H1 (cell line): ENCODE results near the gene HEATR5A. TPM values are rescaled to one million over a fixed set of nuclear protein-coding genes. Genes with fewer than 3 reads are reported as not detected.

Source experiments
- CTCF ChIA-PET: fragments of 300-600 bp; sonication (Branson Sonifier 250); formaldehyde crosslinking; loops from one replicate; lab custom pipeline; 2021; ENCODE audit not compliant: partially characterized antibody; lab: Charles Lee
- POLR2A ChIA-PET: fragments of 300-600 bp; sonication (Branson Sonifier 250); formaldehyde crosslinking; loops from one replicate; lab custom pipeline; 2021; ENCODE audit warnings: inconsistent platforms; ENCODE audit not compliant: partially characterized antibody; lab: Charles Lee
- DNase-seq, 2 experiments: peaks; one replicate each; pipeline versions ENCODE4 v3.0.0 to v3.0.0-alpha.2; 2010 to 2022; ENCODE audit warnings: low spot score in 2 of 2, low read depth in 1 of 2, mixed read lengths in 1 of 2
- FAIRE-seq: peaks from 2 replicates; lab custom pipeline; 2011; peaks lifted over from hg19 to GRCh38; lab: Jason Lieb, UNC
- H2AFZ ChIP-seq: 2 replicates; pipeline ENCODE4 v1.8.1; 2012; ENCODE audit warnings: low read length, inconsistent platforms
- H2AK5ac ChIP-seq: 2 replicates; pipeline ENCODE4 v1.6.1; 2013; ENCODE audit warnings: low read depth, low read length
- H2BK120ac ChIP-seq: replicated peaks from 2 replicates; pipeline ENCODE3; 2013; ENCODE audit warnings: low read depth, low read length, inconsistent platforms
- H2BK12ac ChIP-seq: 2 replicates; pipeline ENCODE4 v1.6.1; 2013; ENCODE audit warnings: low read depth, low read length
- H2BK15ac ChIP-seq: 2 replicates; pipeline ENCODE4 v1.6.1; 2013; ENCODE audit warnings: low read length
- H2BK20ac ChIP-seq: 2 replicates; pipeline ENCODE4 v1.6.1; 2013; ENCODE audit warnings: low read length
- H2BK5ac ChIP-seq: 2 replicates; pipeline ENCODE4 v1.6.1; 2013; ENCODE audit warnings: low read depth, low read length
- H3K14ac ChIP-seq: 2 replicates; pipeline ENCODE4 v1.6.1; 2013; ENCODE audit warnings: inconsistent platforms; ENCODE audit not compliant: insufficient read length
- H3K18ac ChIP-seq: 2 replicates; pipeline ENCODE4 v1.6.1; 2013; ENCODE audit warnings: low read length; ENCODE audit errors: extremely low read depth
- H3K23ac ChIP-seq: 2 replicates; pipeline ENCODE4 v1.6.1; 2013; ENCODE audit warnings: inconsistent platforms; ENCODE audit not compliant: insufficient read length
- H3K23me2 ChIP-seq: 2 replicates; pipeline ENCODE4 v1.6.1; 2013; ENCODE audit warnings: low read depth, low read length
- H3K27ac ChIP-seq: 2 replicates; pipeline ENCODE4 v1.6.1; 2011; ENCODE audit warnings: low read depth, low read length, inconsistent platforms
- H3K27me3 ChIP-seq, 4 experiments: replicated peaks in 1 of 4; 1 replicate in 1 of 4; 2 replicates in 3 of 4; pipeline versions ENCODE4 v1.6.1 to v1.8.1; 2011 to 2013; ENCODE audit warnings: low read length in 3 of 4, mild to moderate bottlenecking in 3 of 4, inconsistent platforms in 2 of 4, mixed read lengths in 2 of 4, moderate library complexity in 1 of 4; ENCODE audit not compliant: control insufficient read depth in 3 of 4, insufficient read depth in 3 of 4; ENCODE audit errors: extremely low read depth in 1 of 4
- H3K36me3 ChIP-seq, 4 experiments: 2 replicates each; pipeline versions ENCODE4 v1.6.1 to v1.8.1; 2011 to 2013; ENCODE audit warnings: mild to moderate bottlenecking in 4 of 4, low read length in 3 of 4, moderate library complexity in 2 of 4, control low read depth in 1 of 4, inconsistent platforms in 1 of 4; ENCODE audit not compliant: insufficient read depth in 4 of 4, control insufficient read depth in 2 of 4
- H3K4ac ChIP-seq: replicated peaks from 2 replicates; pipeline ENCODE3; 2013; ENCODE audit warnings: low read length, low read depth, mixed read lengths, inconsistent platforms; ENCODE audit not compliant: insufficient read length
- H3K4me1 ChIP-seq, 4 experiments: replicated peaks in 1 of 4; 1 replicate in 1 of 4; 2 replicates in 3 of 4; pipeline versions ENCODE4 v1.6.1 to v1.8.1; 2011 to 2013; ENCODE audit warnings: low read length in 3 of 4, inconsistent platforms in 2 of 4, mixed read lengths in 1 of 4; ENCODE audit not compliant: insufficient read depth in 4 of 4, control insufficient read depth in 3 of 4
- H3K4me2 ChIP-seq, 2 experiments: 2 replicates each; pipeline versions ENCODE4 v1.6.1 to v1.8.1; 2011 to 2013; ENCODE audit warnings: low read depth in 2 of 2, low read length in 2 of 2, control low read depth in 1 of 2, inconsistent platforms in 1 of 2, mild to moderate bottlenecking in 1 of 2; ENCODE audit not compliant: insufficient read depth in 1 of 2
- H3K4me3 ChIP-seq, 4 experiments: fragments of 200-600, 300-600 bp in 1 of 4; sonication (generic), shearing (Covaris generic), sonication (Bioruptor Twin) in 1 of 4; 2 replicates each; pipeline versions ENCODE4 v1.5.1 to v1.8.1; 2011 to 2016; ENCODE audit warnings: low read length in 4 of 4, low read depth in 3 of 4, control low read depth in 2 of 4, inconsistent platforms in 2 of 4, mild to moderate bottlenecking in 2 of 4, mixed read lengths in 1 of 4, moderate library complexity in 1 of 4; ENCODE audit not compliant: insufficient read depth in 2 of 4; ENCODE audit errors: extremely low read depth in 1 of 4
- H3K56ac ChIP-seq: replicated peaks from 2 replicates; pipeline ENCODE3; 2013; ENCODE audit warnings: low read depth, mild to moderate bottlenecking, mixed read lengths, low read length, inconsistent platforms; ENCODE audit not compliant: insufficient read length
- H3K79me1 ChIP-seq: 2 replicates; pipeline ENCODE4 v1.6.1; 2013; ENCODE audit warnings: low read depth, low read length, control low read depth
- H3K79me2 ChIP-seq, 2 experiments: 2 replicates each; pipeline versions ENCODE4 v1.6.1 to v1.8.1; 2012 to 2013; ENCODE audit warnings: low read length in 2 of 2, mild to moderate bottlenecking in 2 of 2, inconsistent platforms in 1 of 2; ENCODE audit not compliant: insufficient read depth in 2 of 2, control insufficient read depth in 1 of 2
- H3K9ac ChIP-seq, 4 experiments: replicated peaks in 1 of 4; 1 replicate in 1 of 4; 2 replicates in 3 of 4; pipeline versions ENCODE4 v1.6.1 to v1.8.1; 2011 to 2013; ENCODE audit warnings: low read depth in 3 of 4, low read length in 3 of 4, control low read depth in 2 of 4, mild to moderate bottlenecking in 2 of 4, moderate library complexity in 2 of 4, inconsistent platforms in 1 of 4; ENCODE audit errors: extremely low read depth in 1 of 4
- H3K9me3 ChIP-seq, 2 experiments: 2 replicates each; pipeline versions ENCODE4 v1.6.1 to v1.8.1; 2012 to 2013; ENCODE audit warnings: mild to moderate bottlenecking in 2 of 2, moderate library complexity in 2 of 2, control low read depth in 1 of 2, inconsistent platforms in 1 of 2, low read depth in 1 of 2, low read length in 1 of 2, mixed read lengths in 1 of 2; ENCODE audit not compliant: insufficient read depth in 2 of 2
- H4K20me1 ChIP-seq, 2 experiments: replicated peaks in 1 of 2; 2 replicates each; pipeline versions ENCODE3 to v1.8.1; 2011 to 2013; ENCODE audit warnings: inconsistent platforms in 2 of 2, low read length in 2 of 2, mild to moderate bottlenecking in 1 of 2; ENCODE audit not compliant: insufficient read depth in 2 of 2, control insufficient read depth in 1 of 2
- H4K5ac ChIP-seq: 2 replicates; pipeline ENCODE4 v1.6.1; 2013; ENCODE audit warnings: low read length, low read depth, mixed read lengths, inconsistent platforms; ENCODE audit not compliant: insufficient read length
- H4K8ac ChIP-seq: 2 replicates; pipeline ENCODE4 v1.8.0; 2013; ENCODE audit warnings: mild to moderate bottlenecking, moderate library complexity, low read length, inconsistent platforms; ENCODE audit not compliant: insufficient read depth; ENCODE audit errors: extremely low read depth
- H4K91ac ChIP-seq: replicated peaks from 2 replicates; pipeline ENCODE3; 2013; ENCODE audit warnings: low read length, mixed read lengths, inconsistent platforms; ENCODE audit not compliant: insufficient read length
- CHD1 ChIP-seq: IDR thresholded peaks from 2 replicates; pipeline ENCODE4 v1.6.1; 2012; ENCODE audit warnings: low read depth, low read length, improper control_type of control experiment
- EZH2 ChIP-seq: fragments of 200-600 bp; sonication (generic); IDR thresholded peaks from 2 replicates; pipeline ENCODE4 v1.7.1; 2012; ENCODE audit warnings: low read depth, mild to moderate bottlenecking, moderate library complexity, low read length, inconsistent platforms; ENCODE audit not compliant: severe bottlenecking
- WGBS, 2 experiments: shearing (Covaris generic) in 1 of 2; methylation state at CpG; one replicate each; pipeline versions ENCODE4 v1.1.6 to v1.1.7; 2013 to 2015; ENCODE audit warnings: low lambda C conversion rate in 2 of 2, mixed read lengths in 2 of 2, inconsistent platforms in 1 of 2, low coverage in 1 of 2, missing lambda C conversion rate in 1 of 2; ENCODE audit not compliant: insufficient replicate concordance in 2 of 2, insufficient coverage in 1 of 2, insufficient read length in 1 of 2; ENCODE audit errors: extremely low coverage in 1 of 2, missing lambda C conversion rate in 1 of 2; 5-methylcytosine and 5-hydroxymethylcytosine counted together
- polyA plus RNA-seq, 7 experiments: library from polyadenylated mRNA; depleted of rRNA in 3 of 7; stranded (reverse) in 5 of 7; unstranded in 2 of 7; fragments of >200 nt in 5 of 7; fragments of 200-250 nt in 2 of 7; gene quantifications; 1 replicate in 5 of 7; 2 replicates in 1 of 7; 4 replicates in 1 of 7; pipeline versions ENCODE4 v1.2.1 to v1.2.3, GENCODE V29; 2011 to 2013; ENCODE audit warnings: missing spikeins in 2 of 7, mixed read lengths in 2 of 7
- total RNA-seq: library from RNA; stranded (reverse); fragmentation: NEBNext Ultra II Directional; extraction: Animal tissue kit (Norgen Biotek cat#: 25700); gene quantifications from 2 replicates; pipeline ENCODE4 v1.2.1, GENCODE V29; 2021

HEATR5A gene
- total and polyA plus RNA-seq, 2 of the 8 experiments (the other 6 are each of a cell fraction or from before 2014, with no cell fraction given) = 9.0 to 36.2 TPM

- Histone ChIP-seq H3K27me3 (peaks cover 0 to 1% (median 0%) of the 10 kb centered on the region in 4 experiments; a peak in 1 of 7 replicates), H3K56ac (no peak overlapping the region), H2BK5ac (no peak overlapping the region), H4K91ac (no peak overlapping the region), H3K4me2 (no peak overlapping the region), H2AFZ (no peak overlapping the region), H2BK120ac (no peak overlapping the region), H3K4me3 (no peak overlapping the region), H2BK12ac (no peak overlapping the region), H3K79me2 (no peaks in the 10 kb centered on the region), H4K8ac (no peak overlapping the region), H2BK15ac (no peak overlapping the region), H3K4ac (no peak overlapping the region), H3K36me3 (no peaks in the 10 kb centered on the region; a peak in 1 of 8 replicates), H3K79me1 (no peaks in the 10 kb centered on the region), H3K9me3 (no peaks in the 10 kb centered on the region), H3K23me2 (no peaks in the 10 kb centered on the region), H3K23ac (no peak overlapping the region), H4K5ac (no peak overlapping the region), H3K18ac (no peak overlapping the region), H2AK5ac (no peak overlapping the region), H3K4me1 (peaks cover 0 to 3% (median 3%) of the 10 kb centered on the region in 4 experiments; a peak in 2 of 7 replicates), H4K20me1 (no peaks in the 10 kb centered on the region), H3K27ac (no peak overlapping the region), H3K9ac (no peak overlapping the region), H3K14ac (no peak overlapping the region), H2BK20ac (no peak overlapping the region)
- DNase-seq (no peak), FAIRE-seq (no peak)
- TF ChIP-seq CHD1 = no peak
- no peak for TF ChIP-seq EZH2
- ChIA-PET POLR2A (interaction anchor here (1.5 kb wide), 1 partner anchor 114 kb away, joined by 3 read pairs; no protein-coding TSS in a partner anchor), CTCF (interaction anchor here (1.4 to 2.6 kb wide), 2 partner anchors 10 to 55 kb away, joined by 3 to 7 read pairs; no protein-coding TSS in a partner anchor)
- 86% methylated on average over 5 of the region's 5 CpGs; no CpG with 5 or more reads in 1 of the 2 experiments for WGBS, 2 experiments
Measured at GRCh38 chr14:31319701-31320100, 100.6 kb downstream of the HEATR5A start.
